GM19025 (cell line): ENCODE data around the gene MAP4.

Source experiments
- ATAC-seq: cut with Tn5 transposase; IDR thresholded peaks from one replicate; pipeline ENCODE4 v1.9.1; 2021; ENCODE audit warnings: mild to moderate bottlenecking, low read depth, moderate library complexity; ENCODE audit not compliant: unreplicated experiment

Gene MAP4

DNA sequence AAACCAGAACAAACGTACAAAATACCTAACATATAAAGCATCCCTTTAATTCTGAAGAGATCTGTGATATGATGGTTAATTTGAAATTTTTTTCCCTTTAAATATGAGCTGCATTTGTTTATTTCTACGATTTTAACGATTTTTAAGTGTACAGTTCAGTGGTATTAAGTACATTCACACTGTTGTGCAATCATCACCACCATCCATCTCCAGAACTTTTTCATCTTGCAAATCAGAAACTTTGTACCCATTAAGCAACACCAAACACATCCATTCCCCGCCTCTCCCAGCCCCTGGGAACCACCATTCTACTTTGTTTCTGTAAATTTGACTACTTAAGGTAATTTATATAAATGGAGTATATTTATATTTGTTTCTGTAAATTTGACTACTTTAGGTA is 51.5 kb downstream of the MAP4 start:
- no peak for ATAC-seq

DNA sequence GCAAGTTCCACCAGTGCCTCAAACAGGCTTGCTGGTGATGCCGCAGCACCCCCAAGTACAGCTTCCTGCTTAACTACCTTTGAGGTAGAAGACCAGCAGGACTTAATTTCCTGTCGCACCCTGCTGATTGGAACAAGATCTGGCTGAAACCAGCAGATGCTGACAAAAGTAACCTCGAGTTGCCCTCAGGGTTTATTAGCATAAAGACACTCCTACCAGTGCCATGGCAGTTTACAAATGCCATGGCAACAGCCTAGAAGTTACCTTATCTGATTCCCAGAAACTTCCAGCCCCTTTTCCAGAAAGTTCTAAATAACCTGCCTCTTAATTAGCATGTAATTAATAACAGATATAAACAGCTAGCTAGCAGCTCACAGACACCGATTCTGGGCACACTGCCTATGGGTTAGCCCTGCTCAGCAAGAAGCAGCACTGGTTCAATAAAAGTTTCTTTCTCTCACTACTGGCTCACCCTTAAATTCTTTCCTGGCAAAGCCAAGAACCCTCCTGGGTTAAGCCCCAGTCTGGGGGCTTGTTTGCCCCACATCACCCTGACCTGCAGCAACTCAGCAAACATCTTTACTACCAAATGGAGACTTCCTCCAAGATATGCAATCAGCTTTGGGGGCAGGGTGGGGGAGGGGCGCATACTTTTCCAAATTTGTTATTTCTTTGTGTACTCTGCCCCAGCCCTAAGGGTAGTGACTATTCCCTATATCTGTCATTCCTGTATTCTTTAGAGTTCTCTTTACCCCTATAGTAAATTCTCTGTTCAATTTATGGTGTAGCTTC is 54.2 kb downstream of the MAP4 start:
- ATAC-seq = no peak

GRCh38 chr3:47961036-47961435 is 55.2 kb downstream of the MAP4 start:
- no peak for ATAC-seq

DNA sequence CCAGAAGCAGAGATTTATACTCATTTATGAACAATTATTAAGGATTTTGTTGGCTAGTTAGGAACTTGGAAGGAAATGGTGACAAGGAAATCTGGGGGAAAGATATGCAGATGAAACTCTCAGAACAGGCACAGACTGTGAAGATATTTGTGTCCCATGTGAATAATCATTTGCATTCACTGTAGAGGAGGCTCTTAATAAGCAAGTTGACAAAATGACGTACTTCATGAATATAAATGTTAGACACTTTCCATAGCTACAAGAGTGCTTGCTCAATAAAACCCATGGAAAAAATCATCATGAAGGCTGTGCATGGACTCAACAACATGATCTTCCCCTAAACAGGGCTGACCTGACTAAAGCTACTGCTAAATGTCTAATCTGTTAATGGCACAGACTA is 59.7 kb downstream of the MAP4 start:
- no peak for ATAC-seq

GRCh38 chr3:47954567-47954966 is 61.6 kb downstream of the MAP4 start:
- ATAC-seq = no peak

DNA sequence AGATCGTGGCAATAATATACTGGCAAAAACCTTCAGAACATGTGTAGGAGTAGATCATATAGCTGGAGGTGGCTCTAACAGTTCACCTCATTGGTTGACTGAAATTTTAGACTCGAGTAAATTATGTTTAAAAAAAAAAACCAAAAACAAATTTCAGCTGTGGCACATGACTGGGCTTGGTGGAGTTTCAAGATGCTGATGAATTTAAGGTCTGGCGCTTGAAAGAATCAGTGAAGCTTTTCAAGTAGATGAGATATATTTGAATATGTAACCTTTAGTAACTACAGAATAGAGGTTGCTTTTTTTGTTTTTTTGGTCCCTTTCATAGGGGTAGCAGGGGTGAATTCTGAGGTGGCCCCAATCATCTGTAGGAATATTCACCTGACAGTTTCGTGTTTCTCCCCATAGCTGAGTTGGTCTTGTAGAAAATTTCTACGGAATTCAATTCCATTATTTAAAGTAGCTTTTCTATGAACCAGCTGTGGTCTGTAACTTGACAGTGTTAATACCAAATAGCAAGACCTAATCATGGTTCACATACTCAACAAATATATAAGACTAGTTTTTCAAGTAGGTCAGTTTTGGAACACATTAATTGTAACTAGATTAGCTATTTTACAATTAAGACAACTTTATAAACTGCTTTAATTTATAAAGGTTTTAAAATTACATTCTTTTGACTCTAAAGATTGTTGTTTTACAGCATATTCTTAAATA is 65.6 kb downstream of the MAP4 start:
- no peak for ATAC-seq

DNA sequence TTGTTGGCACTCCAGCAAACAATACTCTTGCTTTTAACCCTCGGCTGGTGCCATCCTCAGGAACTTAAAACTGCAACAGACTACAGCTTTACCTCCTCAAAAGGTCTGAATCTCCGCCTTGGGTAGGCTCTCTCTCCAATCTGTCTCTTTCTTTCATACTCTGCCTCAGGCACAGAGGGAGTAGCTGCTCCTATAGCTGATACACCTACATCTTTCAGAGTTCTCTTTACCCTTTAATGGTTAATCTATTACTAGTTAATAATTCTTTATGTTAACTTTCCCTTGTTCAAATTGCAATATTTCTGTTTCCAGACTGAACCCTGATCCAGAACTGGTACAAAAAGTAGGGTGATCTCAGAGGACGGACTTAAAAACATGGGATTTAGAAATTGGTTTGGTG is 66.2 kb downstream of the MAP4 start:
- ATAC-seq = no peak

GRCh38 chr3:47940232-47940631 is 76.0 kb downstream of the MAP4 start:
- no peak for ATAC-seq

- no peak for ATAC-seq
These were observed 83.8 kb downstream of the MAP4 start for GRCh38 chr3:47932421-47932820.

- ATAC-seq = no peak
These were observed 85.2 kb downstream of the MAP4 start for GRCh38 chr3:47930979-47931378.

DNA sequence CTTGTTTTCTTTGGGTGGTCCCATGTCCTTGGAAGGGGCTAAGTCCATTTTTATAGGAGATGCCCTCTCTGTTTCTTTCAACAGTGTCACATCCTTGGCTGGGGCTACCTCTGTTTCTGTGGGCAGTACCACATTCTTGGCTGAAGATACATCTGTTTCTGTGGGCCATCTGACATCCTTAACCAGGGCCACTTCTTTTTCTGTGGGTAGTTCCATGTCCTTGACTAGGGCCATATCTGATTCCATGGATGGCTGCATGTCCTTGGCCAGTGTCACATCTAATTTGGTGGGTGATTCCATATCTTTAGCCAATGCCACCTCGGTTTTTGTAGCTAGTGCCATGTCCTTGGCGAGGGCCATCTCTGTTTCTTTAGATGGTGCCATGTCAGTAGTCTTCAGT is 99.5 kb downstream of the MAP4 start:
- ATAC-seq = no peak

DNA sequence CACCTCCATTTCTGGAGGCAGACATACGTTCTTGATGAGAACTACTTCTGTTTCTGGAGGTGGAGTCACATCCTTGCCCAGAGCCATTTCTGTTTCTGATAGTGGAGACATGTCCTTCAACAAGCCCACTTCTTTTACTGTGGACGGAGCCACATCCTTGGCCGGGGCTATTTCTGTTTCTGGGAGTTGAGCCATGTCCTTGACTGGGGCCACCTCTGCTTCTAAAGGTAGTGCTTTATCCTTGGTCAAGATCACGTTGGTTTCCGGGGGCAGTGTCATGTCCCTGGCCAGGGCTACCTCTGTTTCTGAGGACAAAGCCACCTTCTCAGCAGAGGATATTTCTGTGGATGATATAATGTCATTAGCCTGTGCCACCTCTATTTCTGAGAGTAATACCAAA is 100.0 kb downstream of the MAP4 start:
- ATAC-seq = no peak

DNA sequence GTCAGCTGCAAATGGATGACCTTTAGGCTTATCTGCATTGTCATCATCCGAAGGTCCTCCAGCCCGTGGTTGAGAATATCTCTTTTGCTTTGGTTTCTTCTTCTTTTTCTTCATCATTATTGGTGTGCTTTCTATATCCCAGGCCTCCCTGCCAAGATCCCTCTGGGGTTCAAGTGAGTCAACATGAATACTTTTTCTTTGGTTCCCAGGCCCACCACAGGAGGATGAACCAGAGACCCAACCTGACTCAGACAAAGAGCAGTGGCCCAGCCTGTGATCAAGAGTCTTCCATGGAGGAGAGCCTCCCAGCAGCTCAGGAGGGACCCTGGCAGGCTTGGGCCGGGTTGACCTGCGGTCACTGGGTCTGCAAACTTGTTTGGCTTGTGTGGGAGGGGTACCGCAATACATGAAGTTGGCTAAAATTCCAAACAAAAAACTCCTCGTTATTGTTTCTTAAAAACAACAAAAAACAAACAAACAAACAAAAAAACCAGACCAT is 104.2 kb downstream of the MAP4 start:
- ATAC-seq = no peak

- no peak for ATAC-seq
These were observed 105.3 kb downstream of the MAP4 start for GRCh38 chr3:47910777-47911440.

DNA sequence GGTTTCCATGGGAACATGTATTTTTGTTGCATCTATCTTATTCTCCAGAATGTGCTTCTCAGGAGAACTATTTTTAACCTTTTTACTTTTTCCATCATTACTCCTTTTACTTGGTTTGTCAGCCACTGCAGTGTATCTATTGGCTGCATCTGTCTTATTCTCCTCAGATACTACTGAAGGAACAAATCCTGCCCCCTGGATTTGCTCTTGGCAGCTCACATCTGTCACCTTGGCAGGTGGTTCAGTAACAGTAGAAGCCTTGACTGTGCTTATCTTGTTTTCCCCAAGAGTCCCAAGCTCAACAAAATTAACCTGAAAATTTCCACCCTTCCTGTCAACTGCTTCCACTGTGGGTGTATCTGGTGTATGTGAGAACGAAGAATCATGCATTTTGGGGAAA is 106.0 kb downstream of the MAP4 start:
- no peak for ATAC-seq

DNA sequence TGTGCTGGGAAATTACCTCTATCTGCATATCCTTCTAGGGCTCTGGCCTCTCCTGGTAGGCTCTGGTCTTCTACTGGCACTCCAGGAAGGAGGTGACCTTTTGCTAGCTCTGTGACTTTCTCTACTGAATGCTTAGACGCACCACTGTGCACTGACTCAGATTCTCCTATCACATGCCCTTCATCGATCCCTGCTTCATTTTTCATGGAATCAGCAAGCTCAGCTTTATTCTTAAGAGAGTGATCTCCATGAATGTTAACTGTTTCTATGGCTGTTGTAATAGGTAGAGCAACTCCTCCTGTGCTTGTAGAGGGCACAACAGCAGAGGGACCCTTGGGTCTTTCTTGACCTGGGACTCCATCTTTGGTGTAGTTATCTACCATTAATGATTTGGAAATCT is 106.6 kb downstream of the MAP4 start:
- no peak for ATAC-seq

DNA sequence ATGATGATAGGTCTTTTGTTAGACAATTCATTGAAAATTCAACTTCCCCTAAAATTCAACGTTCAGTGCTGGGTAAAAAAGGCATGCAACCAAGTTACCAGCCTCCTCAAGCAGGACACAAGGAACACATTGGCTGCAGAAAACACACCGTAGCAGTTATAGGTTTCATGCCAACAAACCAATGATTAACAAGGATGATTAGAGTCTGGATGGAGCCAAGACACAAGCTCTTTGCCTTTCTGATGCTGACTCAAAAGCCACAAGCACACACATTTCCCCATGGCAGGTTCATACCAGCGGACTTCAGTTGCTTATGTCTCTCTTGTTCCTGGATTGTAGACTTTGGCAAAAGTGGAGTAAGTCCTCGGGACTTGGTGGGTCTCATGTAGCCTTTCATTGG is 107.5 kb downstream of the MAP4 start:
- ATAC-seq = no peak

GRCh38 chr3:47907784-47908183 is 108.4 kb downstream of the MAP4 start:
- no peak for ATAC-seq

DNA sequence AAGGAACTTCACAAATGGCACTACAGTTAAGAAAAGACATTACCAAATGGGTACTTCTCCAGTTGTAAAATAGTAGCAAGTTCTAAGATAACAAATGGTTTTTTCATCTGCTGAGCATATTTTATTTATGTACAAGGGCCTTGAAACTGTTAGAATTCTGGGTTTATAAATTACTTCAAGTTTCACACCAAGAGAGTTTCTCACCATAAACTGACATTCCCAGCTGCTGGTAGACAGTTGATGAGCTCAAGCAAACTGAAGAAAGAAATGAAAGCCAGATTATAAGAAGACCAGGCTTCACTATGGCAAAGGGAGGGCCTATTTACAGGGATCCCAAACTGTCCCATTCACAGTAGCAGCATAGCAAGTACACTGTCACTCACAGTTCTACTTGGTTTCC is 113.5 kb downstream of the MAP4 start:
- ATAC-seq = no peak

GRCh38 chr3:47901280-47901833 is 114.9 kb downstream of the MAP4 start:
- ATAC-seq = no peak

DNA sequence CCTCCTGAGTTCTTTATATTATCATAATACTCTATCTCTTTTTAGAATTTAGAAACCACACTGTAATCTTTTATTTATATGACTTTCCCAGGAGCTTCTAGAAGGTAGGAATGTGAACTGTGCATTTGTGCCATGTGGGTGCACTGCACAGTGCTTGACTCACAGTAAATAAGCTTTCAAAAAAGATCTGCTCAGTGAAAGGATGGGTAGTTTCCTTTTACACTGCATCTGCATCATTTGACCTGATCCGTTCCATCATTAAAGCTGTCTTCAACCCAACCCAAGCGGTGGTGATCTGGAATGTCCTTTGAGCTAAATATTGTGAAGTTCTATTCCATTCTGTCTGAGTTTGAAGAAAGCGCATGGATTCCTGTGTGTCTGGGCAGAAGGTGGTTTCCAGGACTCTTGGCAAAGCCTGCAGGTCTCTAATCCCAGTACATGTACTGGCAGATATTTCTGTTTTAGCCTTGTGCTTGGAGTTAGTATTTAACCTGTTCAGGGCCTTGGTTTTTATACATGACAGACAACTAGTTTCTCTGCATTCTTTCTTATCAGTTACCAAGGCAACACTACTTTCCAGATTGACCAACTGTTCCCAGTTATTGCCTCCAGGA is 116.6 kb downstream of the MAP4 start:
- ATAC-seq = no peak
